ENCODE measurements around the gene EME2. TPM values are rescaled to one million over a fixed set of nuclear protein-coding genes. Genes with fewer than 3 reads are reported as not detected.
"Not testable (repeated sequence)": the region's sequence is repeated elsewhere in the genome, so short reads cannot be mapped to it uniquely, and the experiment has no call there.

EME2 gene
- polyA plus RNA-seq, 1 donor = 12.2 TPM

DNA sequence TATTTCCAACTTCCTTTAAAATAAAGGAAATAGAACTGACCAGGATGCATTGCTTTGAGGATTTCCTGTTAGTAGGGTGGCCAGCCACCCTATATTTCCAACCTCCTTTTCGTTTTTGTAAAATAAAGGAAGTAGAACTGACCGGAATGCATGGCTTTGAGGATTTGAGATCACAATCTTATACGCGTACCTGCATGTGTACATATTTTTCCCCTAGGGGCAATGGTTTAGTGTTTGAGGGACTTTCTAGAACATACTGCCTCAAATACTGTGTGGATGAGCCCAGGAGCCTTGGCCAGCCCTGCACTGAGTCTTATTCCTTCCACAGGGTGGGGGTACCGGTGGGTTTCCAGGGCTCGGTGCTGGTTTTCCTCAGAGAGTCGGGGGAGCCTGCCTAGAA, 41.0 kb upstream of the EME2 start:
- H3K9me3 ChIP-seq (ENCODE audit: control insufficient read depth, low read depth, low read length) = peaks cover 10% of the 10 kb centered on the region
- H3K36me3 ChIP-seq (ENCODE audit: control insufficient read depth, insufficient read depth, low read length) = peaks cover 59% of the 10 kb centered on the region
- WGBS (ENCODE audit: insufficient coverage, low lambda C conversion rate) = no CpG with 5 or more reads among the region's 7 CpGs
- no peaks in the 10 kb centered on the region for H3K27me3 ChIP-seq (ENCODE audit: control insufficient read depth, insufficient read depth, low read length)
- DNase-seq = no peak
- H3K4me1 ChIP-seq (ENCODE audit: control insufficient read depth, insufficient read depth, low read length) = no peaks in the 10 kb centered on the region
- no peak overlapping the region for H3K27ac ChIP-seq (ENCODE audit: low read length)
- no peak overlapping the region for H3K4me3 ChIP-seq (ENCODE audit: low read length)

DNA sequence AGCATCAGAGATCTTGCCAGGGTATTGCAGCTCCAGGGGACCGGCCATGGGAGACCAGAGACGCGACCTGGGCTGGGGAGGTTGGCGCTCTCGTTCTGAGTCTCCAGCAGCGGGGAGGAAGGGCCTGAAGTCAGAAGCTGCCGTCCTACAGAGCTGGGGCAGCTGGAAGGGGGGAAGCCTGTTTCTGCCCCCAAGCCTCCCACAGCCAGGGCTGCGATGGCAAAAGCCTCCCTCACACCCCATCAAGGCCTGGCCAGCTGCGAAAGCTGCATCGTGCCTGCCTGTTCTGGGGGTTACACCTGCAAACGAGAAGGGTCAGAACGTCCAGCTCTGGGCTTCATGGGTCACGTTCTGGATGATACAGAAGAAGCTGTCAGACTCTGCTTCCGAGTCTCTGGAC, 40.5 kb upstream of the EME2 start:
- WGBS (ENCODE audit: insufficient coverage, low lambda C conversion rate) = no CpG with 5 or more reads among the region's 14 CpGs
- no peaks in the 10 kb centered on the region for H3K4me1 ChIP-seq (ENCODE audit: control insufficient read depth, insufficient read depth, low read length)
- H3K36me3 ChIP-seq (ENCODE audit: control insufficient read depth, insufficient read depth, low read length) = peaks cover 54% of the 10 kb centered on the region
- DNase-seq = no peak
- H3K4me3 ChIP-seq (ENCODE audit: low read length) = no peak overlapping the region
- H3K27ac ChIP-seq (ENCODE audit: low read length) = no peak overlapping the region
- peaks cover 12% of the 10 kb centered on the region for H3K9me3 ChIP-seq (ENCODE audit: control insufficient read depth, low read depth, low read length)
- no peaks in the 10 kb centered on the region for H3K27me3 ChIP-seq (ENCODE audit: control insufficient read depth, insufficient read depth, low read length)

DNA sequence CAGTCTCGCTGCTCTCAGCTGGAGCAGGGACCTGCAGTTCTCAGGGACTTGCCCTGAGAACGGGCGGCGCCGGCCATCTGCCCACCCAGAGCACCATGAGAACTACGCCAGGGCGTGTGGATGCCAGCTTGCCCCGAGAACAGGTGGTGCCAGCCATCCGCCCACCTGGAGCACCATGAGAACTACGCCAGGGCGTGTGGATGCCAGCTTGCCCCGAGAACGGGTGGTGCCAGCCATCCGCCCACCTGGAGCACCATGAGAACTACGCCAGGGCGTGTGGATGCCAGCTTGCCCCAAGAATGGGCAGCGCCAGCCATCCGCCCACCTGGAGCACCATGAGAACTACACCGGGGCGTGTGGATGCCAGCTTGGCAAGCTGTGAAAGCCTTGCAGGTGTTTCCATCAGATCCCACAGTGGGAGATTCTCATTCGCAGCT, 40.0 kb upstream of the EME2 start:
- H3K4me3 ChIP-seq (ENCODE audit: low read length); H3K27me3 ChIP-seq (ENCODE audit: control insufficient read depth, insufficient read depth, low read length); H3K4me1 ChIP-seq (ENCODE audit: control insufficient read depth, insufficient read depth, low read length); H3K27ac ChIP-seq (ENCODE audit: low read length); DNase-seq: not testable (repeated sequence)
- WGBS (ENCODE audit: insufficient coverage, low lambda C conversion rate) = no CpG with 5 or more reads among the region's 21 CpGs
- Histone ChIP-seq H3K9me3 (ENCODE audit: control insufficient read depth, low read depth, low read length) (peaks cover 12% of the 10 kb centered on the region), H3K36me3 (ENCODE audit: control insufficient read depth, insufficient read depth, low read length) (peaks cover 51% of the 10 kb centered on the region)

DNA sequence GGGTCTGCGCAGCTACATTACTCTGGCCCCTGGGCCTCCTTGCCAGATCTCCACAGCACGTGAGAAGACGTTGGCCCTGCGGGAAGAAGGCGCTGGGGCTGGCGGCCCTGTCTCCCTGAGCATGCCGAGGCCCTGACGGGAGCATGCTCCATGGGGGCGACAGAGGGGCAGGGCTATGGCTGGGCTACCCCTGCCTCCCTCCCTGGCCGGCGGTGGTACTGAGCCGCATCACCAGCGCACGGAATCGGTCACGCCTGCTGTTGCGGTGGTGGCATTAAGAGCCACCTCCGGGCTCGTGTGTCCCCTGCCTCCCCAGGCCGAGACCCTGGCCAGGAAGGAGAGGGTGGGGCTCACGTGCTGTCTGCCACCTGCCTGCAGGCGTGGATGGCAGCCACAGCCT, 38.5 kb upstream of the EME2 start:
- H3K9me3 ChIP-seq (ENCODE audit: control insufficient read depth, low read depth, low read length) = peaks cover 12% of the 10 kb centered on the region
- H3K36me3 ChIP-seq (ENCODE audit: control insufficient read depth, insufficient read depth, low read length) = peaks cover 36% of the 10 kb centered on the region
- no peaks in the 10 kb centered on the region for H3K27me3 ChIP-seq (ENCODE audit: control insufficient read depth, insufficient read depth, low read length)
- no peaks in the 10 kb centered on the region for H3K4me1 ChIP-seq (ENCODE audit: control insufficient read depth, insufficient read depth, low read length)
- H3K4me3 ChIP-seq (ENCODE audit: low read length) = no peak overlapping the region
- WGBS (ENCODE audit: insufficient coverage, low lambda C conversion rate) = no CpG with 5 or more reads among the region's 22 CpGs
- no peak for DNase-seq
- H3K27ac ChIP-seq (ENCODE audit: low read length) = no peak overlapping the region

DNA sequence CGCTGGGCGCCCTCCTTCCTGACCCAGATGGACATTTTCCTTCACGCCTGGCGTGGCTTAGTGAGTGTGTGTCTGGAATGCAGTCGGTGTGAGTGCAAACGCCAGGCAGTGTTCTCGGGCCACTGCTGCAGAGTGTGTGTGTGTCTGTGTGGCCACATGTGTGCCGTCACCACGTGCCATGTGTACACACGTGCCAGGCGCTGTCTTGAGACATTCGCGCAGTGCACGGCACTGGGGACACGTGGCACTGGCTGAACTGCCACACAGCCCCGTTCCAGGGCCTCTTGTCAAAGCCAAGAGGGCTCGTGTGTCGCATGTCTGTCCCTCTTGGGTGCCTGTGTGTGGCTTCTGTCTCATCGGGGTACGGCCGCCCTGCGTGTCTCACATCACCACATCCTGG, 37.8 kb upstream of the EME2 start:
- no peak for DNase-seq
- H3K27me3 ChIP-seq (ENCODE audit: control insufficient read depth, insufficient read depth, low read length) = no peaks in the 10 kb centered on the region
- H3K9me3 ChIP-seq (ENCODE audit: control insufficient read depth, low read depth, low read length) = peaks cover 19% of the 10 kb centered on the region
- WGBS (ENCODE audit: insufficient coverage, low lambda C conversion rate) = no CpG with 5 or more reads among the region's 22 CpGs
- peaks cover 30% of the 10 kb centered on the region for H3K36me3 ChIP-seq (ENCODE audit: control insufficient read depth, insufficient read depth, low read length)
- H3K4me1 ChIP-seq (ENCODE audit: control insufficient read depth, insufficient read depth, low read length) = no peaks in the 10 kb centered on the region
- H3K4me3 ChIP-seq (ENCODE audit: low read length) = no peak overlapping the region
- no peak overlapping the region for H3K27ac ChIP-seq (ENCODE audit: low read length)

DNA sequence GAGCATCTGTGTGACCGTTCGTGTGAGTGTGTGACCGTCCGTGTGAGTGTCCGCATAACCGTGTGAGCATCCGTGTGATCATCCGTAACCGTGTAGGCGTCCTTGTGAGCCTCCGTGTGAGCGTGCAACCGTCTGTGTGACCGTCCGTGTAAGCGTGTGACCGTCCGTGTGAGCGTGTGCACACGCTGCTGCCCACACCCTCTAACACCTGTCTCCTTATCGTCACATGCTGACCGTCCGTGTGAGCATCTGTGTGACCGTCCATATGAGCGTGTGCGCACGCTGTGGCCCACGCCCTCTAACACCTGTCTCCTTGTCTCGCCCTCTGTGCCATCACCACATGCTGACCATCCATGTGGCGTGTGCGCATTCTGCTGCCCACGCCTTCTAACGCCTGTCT, 32.4 kb upstream of the EME2 start:
- Histone ChIP-seq H3K36me3 (ENCODE audit: control insufficient read depth, insufficient read depth, low read length) (peaks cover 35% of the 10 kb centered on the region), H3K27me3 (ENCODE audit: control insufficient read depth, insufficient read depth, low read length) (no peaks in the 10 kb centered on the region), H3K4me3 (ENCODE audit: low read length) (no peak overlapping the region), H3K27ac (ENCODE audit: low read length) (no peak overlapping the region), H3K9me3 (ENCODE audit: control insufficient read depth, low read depth, low read length) (peaks cover 16% of the 10 kb centered on the region), H3K4me1 (ENCODE audit: control insufficient read depth, insufficient read depth, low read length) (no peaks in the 10 kb centered on the region)
- no peak for DNase-seq
- no CpG with 5 or more reads among the region's 33 CpGs for WGBS (ENCODE audit: insufficient coverage, low lambda C conversion rate)

DNA sequence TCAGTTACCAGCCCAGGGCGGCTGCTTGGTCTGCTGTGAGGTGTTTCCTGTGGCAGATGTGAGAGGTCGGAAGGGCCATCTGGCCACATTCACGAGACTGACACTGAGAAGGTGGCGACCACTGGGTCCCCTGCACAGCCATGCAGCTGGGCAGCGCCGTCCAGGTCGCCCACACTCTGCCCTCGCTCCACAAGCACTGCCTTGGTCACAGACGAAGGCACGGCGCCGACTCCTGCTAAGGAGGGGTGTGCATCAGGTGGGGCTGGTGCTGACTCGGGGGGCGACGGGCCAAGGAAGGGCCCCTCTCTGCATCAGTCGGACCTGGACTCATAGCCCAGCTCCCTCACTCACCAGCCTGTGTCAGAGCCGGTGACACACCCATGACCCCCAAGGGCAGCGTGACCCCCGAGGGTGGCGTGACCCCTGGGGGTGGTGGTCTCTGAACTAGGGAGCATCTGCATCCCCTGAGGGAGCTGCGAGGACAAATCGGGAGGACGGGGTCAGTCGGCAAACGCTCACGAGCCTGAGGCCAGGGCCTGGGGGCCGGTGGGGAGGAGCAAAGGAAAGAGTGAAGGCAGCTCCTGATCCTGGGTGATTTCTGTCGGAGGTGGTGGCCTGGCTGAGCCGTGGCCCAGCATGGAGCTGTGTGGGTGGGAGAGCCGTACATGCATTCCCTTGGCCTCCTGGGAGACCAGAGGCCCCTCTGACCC, 31.7 kb upstream of the EME2 start:
- H3K36me3 ChIP-seq (ENCODE audit: control insufficient read depth, insufficient read depth, low read length) = peaks cover 42% of the 10 kb centered on the region
- no peaks in the 10 kb centered on the region for H3K4me1 ChIP-seq (ENCODE audit: control insufficient read depth, insufficient read depth, low read length)
- WGBS (ENCODE audit: insufficient coverage, low lambda C conversion rate) = no CpG with 5 or more reads among the region's 30 CpGs
- no peak overlapping the region for H3K4me3 ChIP-seq (ENCODE audit: low read length)
- peaks cover 16% of the 10 kb centered on the region for H3K9me3 ChIP-seq (ENCODE audit: control insufficient read depth, low read depth, low read length)
- H3K27me3 ChIP-seq (ENCODE audit: control insufficient read depth, insufficient read depth, low read length) = no peaks in the 10 kb centered on the region
- DNase-seq = no peak
- H3K27ac ChIP-seq (ENCODE audit: low read length) = no peak overlapping the region

DNA sequence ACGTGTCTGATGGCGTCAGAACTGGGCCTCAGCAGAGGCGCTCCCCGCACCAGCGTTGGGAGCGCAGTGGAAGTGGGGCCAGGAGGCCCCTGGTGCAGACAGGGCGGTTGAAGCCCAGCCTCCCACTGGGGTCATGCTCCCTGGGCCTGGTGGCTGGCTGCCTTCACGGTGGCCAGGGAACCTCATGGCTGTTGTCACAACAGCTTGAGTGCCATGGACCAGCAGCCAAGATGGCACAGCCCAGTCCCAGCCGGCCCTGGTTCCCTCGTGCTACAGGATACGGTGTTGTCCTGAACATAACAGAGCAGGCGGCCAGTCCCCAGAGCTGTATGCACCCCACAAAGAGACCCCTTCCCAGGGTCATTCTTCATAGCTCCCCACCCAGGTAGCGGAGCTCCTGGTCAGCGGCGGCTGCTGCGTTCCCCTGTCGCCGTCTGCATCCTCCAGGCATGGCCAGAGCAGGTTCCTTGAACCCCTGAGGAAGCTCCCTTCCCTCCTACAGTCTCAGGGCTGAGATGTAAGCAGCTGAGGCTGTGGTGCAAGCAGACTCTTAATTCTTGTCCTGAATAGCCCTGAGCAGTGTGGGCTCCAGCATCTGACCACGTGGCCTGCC, 31.0 kb upstream of the EME2 start:
- no peak overlapping the region for H3K27ac ChIP-seq (ENCODE audit: low read length)
- H3K4me1 ChIP-seq (ENCODE audit: control insufficient read depth, insufficient read depth, low read length) = no peaks in the 10 kb centered on the region
- WGBS (ENCODE audit: insufficient coverage, low lambda C conversion rate) = no CpG with 5 or more reads among the region's 19 CpGs
- H3K36me3 ChIP-seq (ENCODE audit: control insufficient read depth, insufficient read depth, low read length) = peaks cover 47% of the 10 kb centered on the region
- no peaks in the 10 kb centered on the region for H3K27me3 ChIP-seq (ENCODE audit: control insufficient read depth, insufficient read depth, low read length)
- H3K9me3 ChIP-seq (ENCODE audit: control insufficient read depth, low read depth, low read length) = peaks cover 9% of the 10 kb centered on the region
- DNase-seq = no peak
- H3K4me3 ChIP-seq (ENCODE audit: low read length) = no peak overlapping the region

DNA sequence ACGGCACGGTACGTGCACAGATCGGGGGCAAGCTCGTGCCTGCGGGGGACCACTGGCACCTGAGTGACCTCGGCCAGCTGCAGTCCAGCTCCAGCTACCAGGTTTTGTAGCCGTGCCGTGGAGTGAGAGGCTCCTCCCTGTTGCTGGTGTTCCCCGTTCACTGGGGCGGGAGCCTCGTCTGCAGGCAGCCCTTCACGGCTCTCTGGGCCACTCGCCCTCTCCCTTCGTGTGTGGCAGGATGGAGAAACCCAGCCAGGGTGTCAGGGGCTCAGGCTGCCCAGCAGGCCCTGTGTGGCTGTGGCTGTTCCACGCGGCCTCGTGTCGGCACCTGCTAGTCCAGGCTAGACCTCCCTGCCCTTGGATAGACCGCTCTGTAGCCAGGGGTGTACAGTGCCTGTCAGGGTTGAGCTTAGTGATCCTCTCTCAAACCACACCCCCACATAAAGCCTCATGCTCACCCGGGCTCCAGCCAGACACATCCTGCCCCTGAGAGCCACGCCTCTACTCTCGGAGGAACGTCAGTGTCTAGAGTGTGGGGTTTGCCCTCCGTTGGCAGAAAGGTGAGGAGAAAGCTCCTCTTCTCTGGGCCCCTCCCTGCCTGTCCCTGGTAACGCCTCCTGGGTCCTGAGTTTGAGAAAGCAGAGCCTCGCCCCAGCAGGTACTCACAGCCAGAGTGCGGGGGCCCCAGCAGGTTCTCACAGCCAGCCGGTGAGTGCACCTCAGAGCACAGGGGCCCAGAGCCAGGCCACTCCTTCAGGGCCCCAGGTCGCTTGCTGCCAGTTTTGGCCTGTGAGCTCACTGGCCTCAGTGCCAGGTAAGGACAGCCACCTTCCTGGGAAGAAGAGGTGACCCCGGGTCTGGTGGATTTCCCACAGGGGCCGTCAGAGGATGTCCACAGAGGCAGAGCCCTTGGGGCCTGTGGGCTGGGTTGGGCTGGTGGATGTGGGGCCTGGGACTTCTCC, 29.0 kb upstream of the EME2 start:
- Histone ChIP-seq H3K9me3 (ENCODE audit: control insufficient read depth, low read depth, low read length) (peaks cover 8% of the 10 kb centered on the region), H3K4me1 (ENCODE audit: control insufficient read depth, insufficient read depth, low read length) (no peaks in the 10 kb centered on the region), H3K36me3 (ENCODE audit: control insufficient read depth, insufficient read depth, low read length) (peaks cover 64% of the 10 kb centered on the region), H3K27me3 (ENCODE audit: control insufficient read depth, insufficient read depth, low read length) (no peaks in the 10 kb centered on the region), H3K27ac (ENCODE audit: low read length) (no peak overlapping the region), H3K4me3 (ENCODE audit: low read length) (no peak overlapping the region)
- WGBS (ENCODE audit: insufficient coverage, low lambda C conversion rate) = no CpG with 5 or more reads among the region's 32 CpGs
- no peak for DNase-seq

DNA sequence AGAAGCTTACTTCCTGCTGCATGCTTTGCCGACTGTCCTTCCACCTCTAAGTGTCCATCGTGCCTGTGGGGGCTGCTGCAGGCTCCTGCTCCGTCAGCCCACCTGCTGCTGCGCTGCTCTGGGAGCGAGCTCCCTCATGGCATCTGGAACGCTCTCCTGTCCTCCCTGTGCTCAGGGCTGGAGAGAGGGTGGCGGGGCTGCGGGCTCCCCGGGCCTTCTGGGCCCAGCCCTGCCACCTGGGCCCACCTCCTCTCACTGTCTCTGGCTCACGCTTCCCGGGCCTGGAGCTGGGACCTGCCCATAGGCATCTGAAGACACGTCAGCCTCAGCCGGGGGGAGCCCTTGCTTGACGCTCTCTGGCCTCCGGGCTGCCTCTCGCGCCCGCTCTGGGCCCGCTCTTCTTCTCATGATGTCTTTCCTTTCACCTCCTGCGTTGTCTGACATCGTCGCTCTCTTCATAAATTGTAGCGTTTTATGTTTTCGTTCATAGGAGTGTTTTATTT, 28.2 kb upstream of the EME2 start:
- no peak for DNase-seq
- no peaks in the 10 kb centered on the region for H3K27me3 ChIP-seq (ENCODE audit: control insufficient read depth, insufficient read depth, low read length)
- H3K4me1 ChIP-seq (ENCODE audit: control insufficient read depth, insufficient read depth, low read length) = no peaks in the 10 kb centered on the region
- no peak overlapping the region for H3K27ac ChIP-seq (ENCODE audit: low read length)
- WGBS (ENCODE audit: insufficient coverage, low lambda C conversion rate) = 100% methylated on average over 8 of the region's 24 CpGs
- H3K9me3 ChIP-seq (ENCODE audit: control insufficient read depth, low read depth, low read length) = peaks cover 5% of the 10 kb centered on the region
- H3K4me3 ChIP-seq (ENCODE audit: low read length) = no peak overlapping the region
- peaks cover 71% of the 10 kb centered on the region for H3K36me3 ChIP-seq (ENCODE audit: control insufficient read depth, insufficient read depth, low read length)
